ENCODE results near the gene DLX2.

The DLX2 gene

DNA sequence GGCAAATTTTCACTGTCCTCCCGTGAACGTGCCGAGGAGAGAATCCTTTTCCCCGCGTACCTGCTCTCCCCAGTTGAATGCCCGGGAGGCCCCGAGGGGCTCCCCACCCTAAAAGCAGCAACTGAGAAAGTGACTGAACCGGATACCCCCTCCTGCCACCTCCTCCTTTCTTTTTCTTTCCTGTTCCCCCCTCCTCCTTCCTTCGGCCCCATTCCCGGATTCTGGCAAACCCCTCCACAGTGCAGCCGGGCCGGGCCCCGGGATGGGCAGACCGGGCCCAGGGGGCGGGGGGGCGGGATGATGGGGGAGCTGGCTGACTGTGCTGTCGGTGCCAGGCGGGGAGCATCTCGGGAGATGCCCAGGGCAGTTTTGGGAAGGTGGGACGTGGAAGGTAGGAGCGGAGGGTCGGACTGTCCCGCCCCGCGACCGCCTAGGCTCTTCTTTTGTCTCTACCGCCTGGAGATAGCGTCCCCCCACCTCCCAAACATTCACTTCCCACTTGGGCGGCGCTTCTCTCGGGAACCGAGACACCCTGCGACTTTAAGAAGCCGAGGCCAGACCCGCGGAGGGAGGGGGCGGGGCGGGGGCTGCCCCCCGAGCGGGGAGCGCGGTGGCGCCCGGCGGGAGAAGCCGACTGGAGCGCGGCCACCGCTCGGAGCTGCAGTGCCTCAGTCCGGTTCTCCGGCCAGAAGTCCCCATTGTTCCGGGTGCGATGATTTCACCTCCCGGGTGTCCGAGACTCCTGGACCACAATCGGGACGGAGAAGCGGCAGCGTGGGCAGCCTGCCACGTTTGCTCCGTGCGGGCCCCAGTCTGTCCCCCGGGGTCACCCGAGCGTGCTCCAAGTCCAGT, 8.2 kb downstream of the DLX2 start:
- DNase-seq (ENCODE audit: low read depth), result no peak

GRCh38 chr2:172093416-172094293, 9.0 kb downstream of the DLX2 start:
- no peak for DNase-seq (ENCODE audit: low read depth)

- DNase-seq (ENCODE audit: low read depth), result no peak
Measured at GRCh38 chr2:172092716-172093415, 9.8 kb downstream of the DLX2 start.

DNA sequence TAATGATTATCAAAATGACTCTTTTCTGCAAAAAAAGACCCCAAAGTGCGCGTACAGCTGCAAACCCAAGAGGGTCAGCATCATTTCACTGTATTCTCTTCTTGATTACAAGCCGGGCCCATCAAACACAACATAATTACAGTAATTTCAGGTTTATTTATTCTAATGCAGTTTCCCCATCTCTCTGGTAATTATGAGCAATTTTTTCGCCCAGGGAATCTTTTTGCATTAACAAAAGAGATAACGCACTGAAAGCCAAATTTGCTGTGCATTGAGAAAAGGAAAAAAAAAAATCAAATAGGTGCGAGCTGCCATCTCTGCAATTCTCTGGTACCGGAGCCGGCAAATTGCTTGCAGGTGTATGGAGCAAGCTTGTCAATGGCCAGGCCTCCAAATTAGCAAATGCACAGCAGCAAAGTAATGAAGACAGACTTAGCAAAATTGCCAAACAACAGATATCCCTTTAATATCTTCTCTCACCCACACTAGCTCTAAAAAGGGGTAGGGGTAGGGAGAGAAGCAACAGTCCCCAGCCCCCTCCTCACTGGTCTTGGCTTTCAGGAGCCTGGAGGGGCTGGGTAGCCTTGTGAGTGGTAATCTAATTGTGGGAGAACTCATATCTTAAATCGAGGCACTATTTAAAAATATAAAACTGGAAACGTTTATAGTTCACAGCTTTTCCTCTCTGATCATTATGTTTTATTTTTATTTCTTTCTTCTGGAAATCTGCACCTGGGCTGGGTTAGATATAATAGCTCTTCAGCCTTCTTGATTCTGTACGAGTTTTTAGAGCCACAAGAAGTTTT, 10.7 kb downstream of the DLX2 start:
- no peak for DNase-seq (ENCODE audit: low read depth)

DNA sequence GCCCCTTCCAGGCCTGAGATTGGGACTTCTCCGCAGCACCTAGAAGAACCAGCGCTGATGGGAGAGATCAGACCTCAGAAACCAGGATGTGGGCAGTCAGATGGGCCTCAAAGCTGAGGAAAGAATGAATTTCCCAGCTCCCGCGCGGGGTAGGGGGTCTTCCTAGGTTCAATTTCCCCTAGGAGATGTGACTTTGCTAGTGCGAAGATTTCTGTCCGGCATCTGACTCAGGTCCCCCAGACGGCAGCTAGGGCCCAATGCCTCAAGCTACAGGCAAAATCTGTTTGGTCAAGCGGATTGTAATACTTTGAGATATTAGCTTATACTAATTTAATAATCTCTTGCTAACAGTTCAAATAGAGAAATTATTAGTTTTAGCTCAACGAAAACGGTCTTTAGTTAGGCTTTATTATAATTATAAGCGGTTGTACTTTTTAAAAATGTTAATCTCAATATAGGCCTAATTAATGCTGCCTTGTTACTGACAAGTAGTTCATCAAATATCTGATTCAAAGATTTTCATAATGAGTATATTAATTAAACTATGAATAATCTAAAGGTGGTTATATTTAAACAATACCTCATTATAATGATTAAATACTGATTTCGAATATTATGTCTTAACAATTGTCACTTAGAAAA, 11.6 kb downstream of the DLX2 start:
- no peak for DNase-seq (ENCODE audit: low read depth)

DNA sequence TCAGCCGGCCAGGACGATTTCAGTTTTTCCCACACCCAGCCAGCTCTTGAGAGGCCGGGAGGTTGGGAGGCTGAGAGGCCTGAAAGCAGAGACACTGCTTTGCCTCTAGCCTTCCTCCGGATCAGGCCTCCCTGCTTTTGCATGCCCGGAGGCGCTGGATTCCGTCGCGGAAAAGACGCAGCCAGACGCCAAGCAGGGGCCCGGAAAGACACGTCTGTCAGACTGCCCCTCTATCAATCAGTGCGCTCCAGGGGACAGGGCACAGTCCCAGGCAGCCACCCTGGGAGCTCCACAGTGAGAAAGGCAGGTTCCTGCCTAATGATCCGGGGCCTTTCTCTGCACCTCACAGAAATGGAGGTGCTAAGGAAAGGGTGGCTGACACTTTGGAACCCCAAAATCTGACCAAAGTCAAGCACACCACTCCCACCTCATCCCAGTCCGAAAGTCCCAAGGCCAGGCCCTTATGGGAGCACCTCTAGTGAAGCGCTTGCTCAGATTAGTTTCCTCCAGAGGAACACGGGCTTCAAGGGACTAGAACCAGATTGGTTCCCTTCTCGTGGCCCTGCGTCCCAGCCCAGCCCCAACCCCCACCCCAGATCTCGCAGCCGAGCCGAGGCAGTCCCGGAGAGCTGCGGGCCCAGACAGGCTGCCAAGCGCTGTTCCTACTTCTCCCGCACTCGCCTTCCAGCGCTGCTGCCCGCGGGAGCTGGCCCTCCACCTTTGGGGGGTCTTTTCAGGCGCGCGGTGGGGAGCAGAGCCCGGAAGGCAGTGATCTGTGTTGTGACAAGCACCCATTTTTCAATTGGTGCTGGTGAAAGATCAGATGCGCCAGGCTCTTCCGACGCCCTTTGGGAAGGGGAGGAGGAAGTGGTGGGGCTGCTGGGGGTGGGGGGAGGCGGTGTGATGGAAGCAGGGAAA, 12.4 kb downstream of the DLX2 start:
- DNase-seq (ENCODE audit: low read depth), result no peak

DNA sequence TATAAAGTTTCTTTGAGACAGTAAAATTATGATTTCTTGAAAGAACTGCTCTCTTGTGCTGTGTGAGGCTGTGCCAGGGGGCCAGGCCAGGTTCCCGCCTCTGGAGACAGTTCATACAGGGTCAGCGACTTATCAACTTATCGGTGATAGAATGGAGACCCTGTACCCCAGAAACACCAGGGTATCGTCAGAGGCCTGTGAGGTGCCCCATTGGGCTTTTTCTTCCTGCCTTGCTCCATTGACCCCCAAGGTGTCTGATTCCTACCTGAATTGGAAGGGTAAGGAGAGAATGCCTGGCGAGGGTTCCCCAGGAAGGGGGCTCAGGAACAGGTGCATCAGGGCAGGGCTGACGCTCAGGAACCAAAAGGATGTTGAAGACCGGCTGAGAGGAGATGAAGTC, 13.1 kb downstream of the DLX2 start:
- no peak for DNase-seq (ENCODE audit: low read depth)

DNA sequence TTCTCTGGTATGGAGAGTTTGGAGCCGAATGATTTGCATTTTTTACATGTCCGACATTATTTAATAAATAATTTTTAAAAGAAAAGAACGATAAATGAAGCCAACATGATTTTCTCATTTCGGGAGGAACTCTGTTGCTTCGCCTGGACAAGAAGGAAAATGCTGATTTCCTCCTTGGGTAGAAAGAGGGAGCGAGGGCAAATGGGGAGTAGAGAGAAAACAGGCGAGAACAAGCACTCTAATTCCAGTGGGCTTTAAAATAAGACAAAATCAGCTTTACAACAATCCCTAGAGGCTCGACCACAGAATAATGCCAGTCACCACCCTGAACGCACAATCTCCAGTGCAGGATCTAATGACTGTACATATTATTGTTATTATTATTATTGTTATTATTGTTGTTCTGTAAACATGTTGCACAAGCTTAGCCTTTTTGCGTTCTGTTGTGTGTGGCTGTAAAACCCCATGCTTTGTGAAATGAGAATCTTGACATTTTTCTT, 13.6 kb downstream of the DLX2 start:
- no peak for DNase-seq (ENCODE audit: low read depth)

DNA sequence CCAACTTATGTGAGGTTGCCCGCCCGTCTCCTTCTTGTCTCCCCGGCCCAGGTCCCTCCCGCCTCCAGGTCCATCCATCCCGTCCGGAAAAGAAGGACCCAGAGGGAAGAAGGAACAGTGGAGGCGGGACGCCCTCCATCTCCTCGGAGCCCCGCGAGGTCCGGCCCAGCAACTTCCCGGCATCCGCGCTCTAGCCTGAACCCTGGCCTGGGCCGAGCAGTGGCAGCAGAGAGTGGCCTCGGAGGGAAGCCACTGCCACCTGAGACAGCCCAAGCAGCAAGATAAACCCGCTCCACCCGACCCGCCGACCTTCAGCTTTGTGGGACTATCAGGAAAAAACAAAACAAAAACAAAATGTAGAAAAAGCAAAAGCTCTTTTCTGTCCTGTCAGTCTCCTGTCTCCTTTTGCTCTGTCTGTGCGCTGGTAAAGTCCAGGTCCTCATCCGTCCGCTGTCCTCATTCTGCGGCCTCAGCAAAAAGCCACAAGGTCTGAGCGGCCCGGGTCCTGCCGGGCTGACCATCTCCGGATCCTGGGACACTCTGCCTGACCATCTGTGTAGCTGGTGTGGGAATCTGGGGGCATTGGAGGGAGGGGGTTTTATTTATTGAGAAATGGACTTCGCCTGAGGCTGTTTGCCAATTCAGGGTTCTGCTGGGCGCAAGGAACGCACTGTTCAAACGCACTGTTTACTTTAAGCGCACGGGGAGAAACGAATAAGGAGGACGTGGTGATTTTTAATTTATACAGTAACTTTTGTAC, 14.3 kb downstream of the DLX2 start:
- no peak for DNase-seq (ENCODE audit: low read depth)

DNA sequence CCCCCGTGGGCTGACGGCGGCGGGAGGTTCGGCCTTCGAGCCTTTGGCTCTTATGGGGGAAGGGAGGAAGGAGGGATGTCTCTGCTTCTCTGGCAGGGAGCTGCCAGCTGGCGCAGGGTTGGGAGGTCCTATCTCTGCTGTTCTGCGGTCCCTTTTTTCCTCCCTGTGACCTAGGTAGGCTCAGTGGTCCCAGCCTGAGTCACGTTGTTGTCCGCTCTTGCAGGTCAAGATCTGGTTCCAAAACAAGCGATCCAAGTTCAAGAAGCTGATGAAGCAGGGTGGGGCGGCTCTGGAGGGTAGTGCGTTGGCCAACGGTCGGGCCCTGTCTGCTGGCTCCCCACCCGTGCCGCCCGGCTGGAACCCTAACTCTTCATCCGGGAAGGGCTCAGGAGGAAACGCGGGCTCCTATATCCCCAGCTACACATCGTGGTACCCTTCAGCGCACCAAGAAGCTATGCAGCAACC, 14.9 kb downstream of the DLX2 start:
- DNase-seq (ENCODE audit: low read depth), result no peak

DNA sequence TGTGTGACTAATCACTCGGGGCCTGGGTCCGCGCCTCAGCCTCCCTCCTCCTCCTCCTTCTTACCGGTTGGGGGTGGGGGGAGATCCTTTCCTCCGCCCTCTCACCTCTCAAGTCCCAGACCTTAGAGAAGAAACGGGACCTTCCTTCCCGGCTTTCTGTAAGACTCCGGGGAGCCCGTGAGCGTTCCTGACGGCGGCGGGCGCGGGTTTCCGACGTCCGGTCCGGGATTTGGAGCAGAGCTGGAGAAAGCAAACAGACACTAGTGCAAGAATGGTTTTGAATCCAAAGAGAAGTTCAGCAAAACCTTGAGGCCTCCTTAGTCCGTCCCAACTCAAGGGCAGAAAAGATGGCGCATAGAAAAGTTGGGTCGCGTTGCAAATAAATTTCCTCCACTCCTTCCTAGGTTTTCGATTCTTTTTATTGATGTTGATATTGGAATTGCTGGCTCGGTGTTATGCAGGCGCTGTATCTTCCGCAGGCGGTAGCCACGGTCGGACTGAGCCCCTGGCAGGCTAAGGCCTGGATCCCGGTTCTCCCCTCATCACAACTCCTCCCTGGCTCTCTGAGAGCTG, 15.4 kb downstream of the DLX2 start:
- DNase-seq (ENCODE audit: low read depth), result no peak

GRCh38 chr2:172086241-172087206, 16.2 kb downstream of the DLX2 start:
- DNase-seq (ENCODE audit: low read depth), result no peak

DNA sequence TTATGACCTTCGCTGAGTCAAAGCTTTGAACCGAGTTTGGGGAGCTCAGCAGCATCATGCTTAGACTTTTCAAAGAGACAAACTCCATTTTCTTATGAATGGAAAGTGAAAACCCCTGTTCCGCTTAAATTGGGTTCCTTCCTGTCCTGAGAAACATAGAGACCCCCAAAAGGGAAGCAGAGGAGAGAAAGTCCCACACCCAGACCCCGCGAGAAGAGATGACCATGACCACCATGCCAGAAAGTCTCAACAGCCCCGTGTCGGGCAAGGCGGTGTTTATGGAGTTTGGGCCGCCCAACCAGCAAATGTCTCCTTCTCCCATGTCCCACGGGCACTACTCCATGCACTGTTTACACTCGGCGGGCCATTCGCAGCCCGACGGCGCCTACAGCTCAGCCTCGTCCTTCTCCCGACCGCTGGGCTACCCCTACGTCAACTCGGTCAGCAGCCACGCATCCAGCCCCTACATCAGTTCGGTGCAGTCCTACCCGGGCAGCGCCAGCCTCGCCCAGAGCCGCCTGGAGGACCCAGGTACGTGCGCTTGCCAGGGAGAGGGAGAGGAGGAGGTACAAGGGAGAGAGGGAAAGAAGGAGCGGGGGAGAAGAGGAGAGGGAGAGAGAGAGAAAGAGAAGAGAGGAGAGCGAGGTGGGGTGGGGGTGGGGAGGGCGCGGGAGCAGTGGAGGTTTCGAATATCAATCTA, 17.1 kb downstream of the DLX2 start, which contains the start of gene DLX1:
Gene DLX1, plus strand, starts transcription at position 48 of the 700 bp plus-strand sequence. Its CDS starts 171 bp downstream, at position 219.
- no peak for DNase-seq (ENCODE audit: low read depth)

- no peak for DNase-seq (ENCODE audit: low read depth)
Measured at GRCh38 chr2:172084645-172085459, 17.8 kb downstream of the DLX2 start.

DNA sequence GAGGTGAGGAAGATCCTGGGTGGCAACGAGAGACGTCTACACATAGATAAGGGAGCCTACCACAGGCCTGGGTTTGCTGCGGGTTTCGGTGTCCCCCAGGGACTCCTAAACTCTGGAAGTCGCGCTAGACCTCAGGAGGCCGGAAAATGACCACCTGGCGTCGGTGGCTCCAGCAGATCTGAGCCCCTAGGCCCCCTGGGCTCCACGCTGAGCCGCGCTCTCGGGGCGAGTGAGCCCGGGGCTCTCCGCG, 18.4 kb downstream of the DLX2 start:
- no peak for DNase-seq (ENCODE audit: low read depth)

All from activated T-helper 1 cell treated with Interleukin-2 at 50 U/mL for 16 hours (primary cell).